B cell (primary cell): ENCODE data around the gene ADARB2. TPM values are rescaled to one million over a fixed set of nuclear protein-coding genes. Genes with fewer than 3 reads are reported as not detected.

ENCODE experiments used
- ATAC-seq: fragments of 200-7000 bp; cut with Tn5 transposase; one replicate; pipeline ENCODE4 v1.10.0; 2021; ENCODE audit warnings: low read depth, mild to moderate bottlenecking, moderate number of reproducible peaks, moderate library complexity
- CTCF ChIA-PET: fragments of 350-600 bp; sonication (Branson Sonifier 250); formaldehyde crosslinking; loops from one replicate; lab custom pipeline; 2021; ENCODE audit warnings: antibody characterized with exemption, inconsistent platforms; lab: Charles Lee
- POLR2A ChIA-PET: fragments of 350-600 bp; sonication (Branson Sonifier 250); formaldehyde crosslinking; loops from one replicate; lab custom pipeline; 2021; ENCODE audit warnings: antibody characterized with exemption; lab: Charles Lee
- DNase-seq: peaks from one replicate; pipeline ENCODE4 v3.0.0; 2013
- H2AFZ ChIP-seq: 2 replicates; pipeline ENCODE4 v1.6.1; 2012; ENCODE audit warnings: mild to moderate bottlenecking, low read depth, low read length; ENCODE audit not compliant: insufficient read depth, poor library complexity, severe bottlenecking
- H3K27ac ChIP-seq, 2 donors: 1 replicate in 1 of 2; 2 replicates in 1 of 2; pipeline ENCODE4 v1.5.1; 2012 to 2013; ENCODE audit warnings: low read length in 2 of 2, mild to moderate bottlenecking in 2 of 2, moderate library complexity in 1 of 2
- H3K27me3 ChIP-seq, 4 experiments: fragments of 200-600 bp in 1 of 4; sonication (generic) in 1 of 4; replicated peaks in 1 of 4; 1 replicate in 2 of 4; 2 replicates in 2 of 4; pipeline versions ENCODE4 v1.6.1 to v1.7.0; 2013 to 2016; ENCODE audit warnings: low read length in 3 of 4, mild to moderate bottlenecking in 2 of 4, mixed read lengths in 1 of 4, moderate library complexity in 1 of 4; ENCODE audit not compliant: insufficient read depth in 4 of 4, control insufficient read depth in 3 of 4; ENCODE audit errors: control extremely low read depth in 1 of 4
- H3K36me3 ChIP-seq, 2 experiments: replicated peaks in 1 of 2; 1 replicate in 1 of 2; 2 replicates in 1 of 2; pipeline versions ENCODE4 v1.6.1 to v1.7.1; 2013; ENCODE audit warnings: low read length in 1 of 2; ENCODE audit not compliant: insufficient read depth in 2 of 2, control insufficient read depth in 1 of 2; ENCODE audit errors: control extremely low read depth in 1 of 2, extremely low read depth in 1 of 2
- H3K4me1 ChIP-seq, 2 donors: fragments of 200-600 bp in 1 of 2; sonication (generic) in 1 of 2; 1 replicate in 1 of 2; 2 replicates in 1 of 2; pipeline versions ENCODE4 v1.5.1 to v1.6.1; 2013 to 2017; ENCODE audit warnings: low read length in 2 of 2; ENCODE audit not compliant: control insufficient read depth in 2 of 2, insufficient read depth in 2 of 2
- H3K4me2 ChIP-seq: replicated peaks from 2 replicates; pipeline ENCODE3; 2012; ENCODE audit warnings: mild to moderate bottlenecking, low read depth, low read length; ENCODE audit not compliant: poor library complexity, severe bottlenecking
- H3K4me3 ChIP-seq, 5 experiments: fragments of 200-600 bp in 1 of 5; sonication (generic) in 1 of 5; 1 replicate in 3 of 5; 2 replicates in 2 of 5; pipeline versions ENCODE4 v1.5.1 to v1.7.0; 2011 to 2016; ENCODE audit warnings: low read length in 4 of 5, mild to moderate bottlenecking in 4 of 5, low read depth in 2 of 5, control low read depth in 1 of 5, moderate library complexity in 1 of 5; ENCODE audit not compliant: insufficient read depth in 1 of 5; ENCODE audit errors: control extremely low read depth in 1 of 5, extremely low read depth in 1 of 5
- H3K79me2 ChIP-seq: fragments of 200-600 bp; sonication (generic); one replicate; pipeline ENCODE4 v1.6.0; 2016; ENCODE audit warnings: low read length; ENCODE audit not compliant: control insufficient read depth, insufficient read depth
- H3K9ac ChIP-seq: fragments of 200-600 bp; sonication (generic); 2 replicates; pipeline ENCODE4 v1.6.1; 2017; ENCODE audit warnings: mild to moderate bottlenecking, low read length, moderate library complexity
- H3K9me3 ChIP-seq, 3 donors: one replicate each; pipeline versions ENCODE4 v1.6.1 to v1.7.1; 2013; ENCODE audit warnings: low read length in 2 of 3; ENCODE audit not compliant: control insufficient read depth in 2 of 3, insufficient read depth in 1 of 3; ENCODE audit errors: control extremely low read depth in 1 of 3
- H4K20me1 ChIP-seq: 2 replicates; pipeline ENCODE4 v1.6.0; 2012; ENCODE audit warnings: mild to moderate bottlenecking, low read length; ENCODE audit not compliant: insufficient read depth, control insufficient read depth, poor library complexity, severe bottlenecking
- H3K27ac Mint-ChIP-seq: one replicate; pipeline ENCODE4 v1.8.0; 2021; ENCODE audit warnings: mixed read lengths
- H3K27me3 Mint-ChIP-seq: one replicate; pipeline ENCODE4 v1.8.0; 2021; ENCODE audit warnings: mixed read lengths
- H3K4me1 Mint-ChIP-seq: one replicate; pipeline ENCODE4 v1.8.0; 2021; ENCODE audit warnings: mixed read lengths
- H3K4me3 Mint-ChIP-seq: one replicate; pipeline ENCODE4 v1.8.0; 2021; ENCODE audit warnings: mixed read lengths
- H3K9me3 Mint-ChIP-seq: one replicate; pipeline ENCODE4 v1.8.0; 2022; ENCODE audit warnings: mixed read lengths; ENCODE audit not compliant: insufficient read depth
- CTCF ChIP-seq: fragments of 200-600 bp; IDR thresholded peaks from one replicate; pipeline ENCODE4 v1.8.0; 2022; ENCODE audit warnings: antibody characterized with exemption, mild to moderate bottlenecking
- EZH2 ChIP-seq: IDR thresholded peaks from 2 replicates; pipeline ENCODE4 v1.6.1; 2012; ENCODE audit warnings: borderline replicate concordance, low read depth, mild to moderate bottlenecking, moderate library complexity, low read length; ENCODE audit not compliant: insufficient read depth, poor library complexity, severe bottlenecking
- WGBS: methylation state at CpG from one replicate; pipeline ENCODE4 v1.1.5; 2013; ENCODE audit warnings: missing lambda C conversion rate; ENCODE audit not compliant: insufficient coverage; 5-methylcytosine and 5-hydroxymethylcytosine counted together
- intact Hi-C: fragments of 100-400 bp; cut with micrococcal nuclease; formaldehyde crosslinking; loops from one replicate; pipeline ENCODE4 v1.10.0; 2022
- polyA plus RNA-seq: library from polyadenylated mRNA; depleted of rRNA; stranded (reverse); fragments of >200 nt; gene quantifications from 2 replicates; pipeline ENCODE4 v1.2.3, GENCODE V29; 2012
- total RNA-seq, 2 donors: library from RNA; stranded (reverse); fragments of 120-200 nt in 1 of 2; gene quantifications; 1 replicate in 1 of 2; 2 replicates in 1 of 2; pipeline versions ENCODE4 v1.2.3 to v1.2.4, GENCODE V29; 2013 to 2022

The ADARB2 gene
- total and polyA plus RNA-seq, 2 donors (not counting 1 experiment from before 2014, with no cell fraction given) = 0.13 to 0.96 TPM

- Mint-ChIP-seq H3K9me3 (no peaks in the 10 kb centered on the region), H3K4me3 (no peak overlapping the region), H3K27ac (no peak overlapping the region), H3K27me3 (no peaks in the 10 kb centered on the region), H3K4me1 (no peaks in the 10 kb centered on the region)
- 96% methylated on average over 10 of the region's 10 CpGs for WGBS
- no peak overlapping the region for H3K27ac ChIP-seq
- H3K27me3 ChIP-seq = no peaks in the 10 kb centered on the region
- no peak overlapping the region for H2AFZ ChIP-seq
- TF ChIP-seq CTCF (no peak), EZH2 (no peak)
- no peak overlapping the region for H3K4me2 ChIP-seq
- peaks cover 1 to 60% of the 10 kb centered on the region in 2 experiments for H3K36me3 ChIP-seq
- intact Hi-C loops = no loop called here
- H3K4me1 ChIP-seq = no peaks in the 10 kb centered on the region
- ChIA-PET POLR2A (no interaction called here), CTCF (no interaction called here)
- H3K9me3 ChIP-seq = peaks cover 0 to 4% (median 0%) of the 10 kb centered on the region in 3 donors
- H4K20me1 ChIP-seq = peaks cover 3% of the 10 kb centered on the region
- no peak overlapping the region for H3K9ac ChIP-seq
- no peak for ATAC-seq
- H3K4me3 ChIP-seq = no peak overlapping the region
- H3K79me2 ChIP-seq = no peaks in the 10 kb centered on the region
- DNase-seq = no peak
Measured at GRCh38 chr10:1130226-1130625, 607.1 kb downstream of the ADARB2 start.

- Mint-ChIP-seq H3K9me3 (no peaks in the 10 kb centered on the region), H3K27me3 (no peaks in the 10 kb centered on the region), H3K27ac (no peak overlapping the region), H3K4me3 (no peak overlapping the region), H3K4me1 (peaks cover 2% of the 10 kb centered on the region)
- TF ChIP-seq EZH2 (no peak), CTCF (no peak)
- no peak for ATAC-seq
- H4K20me1 ChIP-seq = peaks cover 12% of the 10 kb centered on the region
- POLR2A ChIA-PET = no interaction called here
- no peak overlapping the region for H2AFZ ChIP-seq
- H3K27ac ChIP-seq = no peak overlapping the region
- CTCF ChIA-PET = no interaction called here
- intact Hi-C loops = no loop called here
- no peaks in the 10 kb centered on the region for H3K79me2 ChIP-seq
- WGBS = 96% methylated on average over 21 of the region's 21 CpGs
- no peak overlapping the region for H3K4me3 ChIP-seq
- DNase-seq = no peak
- H3K36me3 ChIP-seq = peaks cover 3 to 76% of the 10 kb centered on the region in 2 experiments
- peaks cover 0 to 4% (median 0%) of the 10 kb centered on the region in 3 donors for H3K9me3 ChIP-seq
- H3K9ac ChIP-seq = no peak overlapping the region
- H3K4me1 ChIP-seq = no peaks in the 10 kb centered on the region
- H3K27me3 ChIP-seq = no peaks in the 10 kb centered on the region
- no peak overlapping the region for H3K4me2 ChIP-seq
Measured at GRCh38 chr10:1128649-1129048, 608.7 kb downstream of the ADARB2 start.
